HG03060 (cell line): ENCODE measurements around the gene MTCL1.

Experiments
- ATAC-seq: cut with Tn5 transposase; IDR thresholded peaks from one replicate; pipeline ENCODE4 v1.9.1; 2021; ENCODE audit warnings: low read depth, moderate number of reproducible peaks; ENCODE audit not compliant: unreplicated experiment

Gene MTCL1

GRCh38 chr18:8686611-8687010, 18.7 kb upstream of the MTCL1 start:
- ATAC-seq: no peak

- no peak for ATAC-seq
Measured at GRCh38 chr18:8688216-8688800, 17.0 kb upstream of the MTCL1 start.

- ATAC-seq: no peak
Measured at GRCh38 chr18:8688816-8689215, 16.5 kb upstream of the MTCL1 start.

GRCh38 chr18:8689517-8689916, 15.8 kb upstream of the MTCL1 start:
- ATAC-seq: no peak

- ATAC-seq: no peak
Measured at GRCh38 chr18:8694891-8695290, 10.5 kb upstream of the MTCL1 start.

GRCh38 chr18:8695932-8696517, 9.3 kb upstream of the MTCL1 start:
- no peak for ATAC-seq

GRCh38 chr18:8696749-8697211, 8.6 kb upstream of the MTCL1 start:
- ATAC-seq: no peak

GRCh38 chr18:8699126-8699525, 6.2 kb upstream of the MTCL1 start:
- no peak for ATAC-seq

GRCh38 chr18:8699948-8700347, 5.4 kb upstream of the MTCL1 start:
- no peak for ATAC-seq

GRCh38 chr18:8701546-8702118, 3.7 kb upstream of the MTCL1 start:
- no peak for ATAC-seq

GRCh38 chr18:8702668-8703067, 2.7 kb upstream of the MTCL1 start:
- no peak for ATAC-seq

GRCh38 chr18:8703092-8703709, 2.2 kb upstream of the MTCL1 start:
- no peak for ATAC-seq

GRCh38 chr18:8703781-8704301, 1.5 kb upstream of the MTCL1 start:
- ATAC-seq: no peak

- ATAC-seq: peak; percentile 53
Measured at GRCh38 chr18:8704361-8705237, 757 bp upstream of the MTCL1 start.

GRCh38 chr18:8705961-8706790, 820 bp downstream of the MTCL1 start:
- no peak for ATAC-seq

GRCh38 chr18:8706791-8707555, 1.6 kb downstream of the MTCL1 start:
- ATAC-seq: no peak

- ATAC-seq: no peak
Measured at GRCh38 chr18:8707556-8708300, 2.4 kb downstream of the MTCL1 start.

- ATAC-seq: no peak
Measured at GRCh38 chr18:8708670-8709069, 3.3 kb downstream of the MTCL1 start.
